GM12874 (cell line): ENCODE measurements around the gene SPPL2B.
A peak's percentile ranks its signal among the peaks of the same experiment; 100 is the strongest.

Experiments used
- TF ChIP-seq, protein P1 (sequence below): IDR thresholded peaks from 2 replicates; pipeline ENCODE4 v1.5.1; 2011; ENCODE audit warnings: low read depth, mild to moderate bottlenecking, control low read depth, low read length, moderate library complexity; ENCODE audit not compliant: insufficient read depth

Gene SPPL2B

GRCh38 chr19:2381148-2381820 is 52.8 kb downstream of the SPPL2B start:
- TF ChIP-seq, protein P1, sequence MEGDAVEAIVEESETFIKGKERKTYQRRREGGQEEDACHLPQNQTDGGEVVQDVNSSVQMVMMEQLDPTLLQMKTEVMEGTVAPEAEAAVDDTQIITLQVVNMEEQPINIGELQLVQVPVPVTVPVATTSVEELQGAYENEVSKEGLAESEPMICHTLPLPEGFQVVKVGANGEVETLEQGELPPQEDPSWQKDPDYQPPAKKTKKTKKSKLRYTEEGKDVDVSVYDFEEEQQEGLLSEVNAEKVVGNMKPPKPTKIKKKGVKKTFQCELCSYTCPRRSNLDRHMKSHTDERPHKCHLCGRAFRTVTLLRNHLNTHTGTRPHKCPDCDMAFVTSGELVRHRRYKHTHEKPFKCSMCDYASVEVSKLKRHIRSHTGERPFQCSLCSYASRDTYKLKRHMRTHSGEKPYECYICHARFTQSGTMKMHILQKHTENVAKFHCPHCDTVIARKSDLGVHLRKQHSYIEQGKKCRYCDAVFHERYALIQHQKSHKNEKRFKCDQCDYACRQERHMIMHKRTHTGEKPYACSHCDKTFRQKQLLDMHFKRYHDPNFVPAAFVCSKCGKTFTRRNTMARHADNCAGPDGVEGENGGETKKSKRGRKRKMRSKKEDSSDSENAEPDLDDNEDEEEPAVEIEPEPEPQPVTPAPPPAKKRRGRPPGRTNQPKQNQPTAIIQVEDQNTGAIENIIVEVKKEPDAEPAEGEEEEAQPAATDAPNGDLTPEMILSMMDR, result no peak

GRCh38 chr19:2382530-2383222 is 54.2 kb downstream of the SPPL2B start:
- TF ChIP-seq, protein P1, result no peak

GRCh38 chr19:2385053-2385721 is 56.7 kb downstream of the SPPL2B start:
- TF ChIP-seq, protein P1, result no peak

DNA sequence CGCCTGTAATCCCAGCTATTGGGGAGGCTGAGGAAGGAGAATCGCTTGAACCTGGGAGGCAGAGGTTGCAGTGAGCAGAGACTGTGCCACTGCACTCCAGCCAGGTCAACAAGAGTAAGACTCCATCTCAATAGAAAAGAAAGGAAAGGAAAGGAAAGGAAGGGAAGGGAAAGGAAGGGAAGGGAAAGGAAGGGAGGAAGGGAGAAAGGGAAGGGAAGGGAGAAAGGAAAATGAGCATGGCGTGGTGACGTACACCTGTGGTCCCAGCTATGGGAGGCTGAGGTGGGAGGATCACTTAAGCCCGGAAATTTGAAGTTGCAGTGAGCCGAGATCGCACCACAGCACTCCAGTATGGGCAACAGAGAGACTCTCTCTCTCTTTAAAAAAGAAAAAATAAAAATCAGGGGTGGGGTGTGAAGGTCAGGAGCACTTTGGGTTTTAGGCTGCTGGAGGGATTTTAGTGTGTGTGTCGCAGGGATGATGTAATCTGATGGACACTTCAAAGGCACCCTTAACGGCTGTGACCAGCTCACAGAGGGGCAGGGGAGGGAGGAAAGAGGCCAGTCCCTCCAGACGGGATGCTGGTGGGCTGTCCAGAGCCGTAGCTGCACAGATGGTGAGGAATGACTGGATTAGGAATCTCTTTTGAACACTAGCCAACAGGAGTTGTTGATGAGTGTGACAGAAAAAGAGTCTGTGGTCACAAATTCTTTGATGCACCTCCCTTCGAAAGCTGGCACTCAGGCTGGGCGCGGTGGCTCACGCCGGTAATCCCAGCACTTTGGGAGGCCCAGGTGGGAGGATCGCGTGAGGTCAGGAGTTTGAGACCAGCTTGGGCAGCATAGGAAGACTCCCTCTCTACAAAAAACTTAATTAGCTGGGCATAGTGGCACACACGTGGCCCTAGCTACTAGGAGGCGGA is 59.1 kb downstream of the SPPL2B start:
- TF ChIP-seq, protein P1, result no peak

DNA sequence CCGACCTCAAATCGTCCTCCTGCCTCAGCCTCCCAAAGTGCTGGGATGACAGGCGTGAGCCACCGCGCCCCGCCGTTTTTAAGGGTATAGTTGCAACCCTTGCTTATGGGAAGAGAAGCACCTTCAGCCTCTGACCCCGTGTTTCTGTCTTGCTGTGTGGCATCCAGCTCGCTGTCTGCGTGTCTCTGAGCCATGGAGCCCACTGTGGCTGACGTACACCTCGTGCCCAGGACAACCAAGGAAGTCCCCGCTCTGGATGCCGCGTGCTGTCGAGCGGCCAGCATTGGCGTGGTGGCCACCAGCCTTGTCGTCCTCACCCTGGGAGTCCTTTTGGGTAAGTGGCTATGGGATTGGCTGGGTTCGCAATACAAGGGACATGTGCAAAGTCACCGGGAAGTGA is 61.1 kb downstream of the SPPL2B start:
- TF ChIP-seq, protein P1, result no peak

DNA sequence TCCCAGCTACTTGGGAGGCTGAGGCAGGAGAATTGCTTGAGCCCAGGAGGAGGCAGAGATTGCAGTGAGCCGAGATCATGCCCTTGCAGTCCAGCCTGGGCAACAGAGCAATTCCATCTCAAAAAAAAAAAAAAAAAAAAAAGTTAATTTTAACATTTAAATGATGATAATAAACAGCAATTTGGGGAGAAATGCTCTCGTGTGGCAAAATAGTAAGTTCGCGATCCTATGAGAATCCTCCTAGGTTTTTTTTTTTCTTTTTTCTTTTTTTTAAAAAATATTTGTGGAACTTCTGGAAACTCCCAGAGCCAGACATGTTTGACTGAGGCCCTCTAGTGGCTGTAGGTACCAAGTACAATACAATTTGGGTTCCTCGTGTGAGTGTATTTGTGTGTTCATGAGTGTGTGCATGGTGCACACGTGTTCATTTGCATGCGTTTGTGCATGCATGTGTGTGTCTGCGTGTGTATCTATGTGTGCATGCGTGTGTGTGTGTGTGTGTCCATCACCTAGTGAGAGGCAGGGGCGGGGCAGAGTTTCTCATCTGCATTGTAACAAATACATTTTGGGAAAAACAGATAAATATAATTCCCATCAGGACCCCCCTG is 62.7 kb downstream of the SPPL2B start:
- TF ChIP-seq, protein P1, result peak; percentile 67
